HG03378 (cell line): ENCODE data around the gene EPM2AIP1.
"Not testable (repeated sequence)": the region's sequence is repeated elsewhere in the genome, so short reads cannot be mapped to it uniquely, and the experiment has no call there.

ENCODE experiments used
- ATAC-seq: cut with Tn5 transposase; IDR thresholded peaks from one replicate; pipeline ENCODE4 v1.9.1; 2021; ENCODE audit warnings: mild to moderate bottlenecking, moderate library complexity; ENCODE audit not compliant: unreplicated experiment

The EPM2AIP1 gene

GRCh38 chr3:36954452-36955134 is 38.3 kb downstream of the EPM2AIP1 start:
- no peak for ATAC-seq

- not testable (repeated sequence) for ATAC-seq
Measured at GRCh38 chr3:36947814-36948213, 45.1 kb downstream of the EPM2AIP1 start.

DNA sequence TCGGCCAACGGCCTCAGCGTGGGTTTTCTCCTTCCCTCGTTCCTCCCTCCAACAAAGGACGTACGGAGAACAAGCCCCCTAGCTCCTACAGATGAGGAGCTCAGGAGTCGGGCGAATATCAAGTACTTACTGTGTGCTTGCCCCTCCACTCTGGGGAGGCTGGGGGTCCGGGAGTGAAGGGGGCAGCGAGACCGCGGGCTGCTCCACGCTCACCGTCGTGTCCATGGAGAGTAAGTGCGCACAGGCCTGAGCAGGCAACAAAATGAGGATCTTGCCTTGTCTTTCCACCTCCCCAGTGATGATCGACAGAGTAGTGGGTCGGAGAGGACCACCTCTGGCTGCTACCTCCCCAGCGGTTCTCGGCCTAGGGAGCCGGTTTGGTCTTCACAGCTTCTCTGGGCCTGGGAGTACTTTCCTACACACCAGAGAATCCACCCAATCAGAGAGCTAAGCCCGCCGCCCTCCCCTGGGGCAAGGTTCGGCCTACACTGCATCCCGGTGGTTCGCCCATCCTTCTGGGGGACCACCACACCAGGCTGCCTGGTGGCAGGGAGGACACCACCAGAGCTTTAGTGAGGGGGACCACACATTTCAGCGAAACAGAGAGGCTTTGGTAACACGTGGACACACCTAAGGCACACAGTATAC is 47.5 kb downstream of the EPM2AIP1 start:
- no peak for ATAC-seq

- ATAC-seq, result peak; percentile 63
Measured at GRCh38 chr3:36944641-36945270, 48.2 kb downstream of the EPM2AIP1 start, which contains the start of gene TRANK1. Gene TRANK1 (minus strand): TSS chr3:36945054. CDS start chr3:36944809, 245 bp downstream.

DNA sequence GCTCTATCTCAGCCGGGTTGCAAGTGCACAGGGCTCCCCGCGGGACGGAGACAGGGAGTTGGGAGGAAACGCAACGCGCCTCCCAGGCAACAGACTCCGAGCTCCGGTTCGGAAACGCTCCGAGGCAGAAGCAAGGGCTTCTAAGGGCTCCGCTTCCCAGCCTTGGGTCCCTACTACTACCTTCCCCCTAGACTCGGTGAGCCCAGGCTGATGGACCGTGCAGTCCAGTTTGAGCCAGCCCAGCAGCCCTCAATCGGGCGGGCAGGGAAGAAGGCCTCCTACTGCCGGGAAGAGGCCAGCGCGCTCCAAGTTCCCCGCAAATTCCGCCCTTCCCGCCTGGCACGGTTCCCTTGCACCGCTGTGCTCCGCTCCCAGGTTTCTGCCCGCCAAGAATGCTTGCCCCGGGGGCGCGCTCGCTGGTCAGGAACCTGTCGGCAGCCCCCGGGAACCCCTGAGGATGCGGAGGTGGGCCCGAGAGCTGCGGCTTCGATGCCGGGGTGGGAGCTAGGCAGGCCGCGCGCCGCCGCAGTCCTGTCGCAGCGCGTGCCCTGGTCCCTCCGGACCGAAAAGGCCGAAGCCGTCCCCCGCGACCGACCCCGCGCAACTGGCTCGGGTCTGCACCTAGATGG is 48.8 kb downstream of the EPM2AIP1 start:
- peak; percentile 51 for ATAC-seq

DNA sequence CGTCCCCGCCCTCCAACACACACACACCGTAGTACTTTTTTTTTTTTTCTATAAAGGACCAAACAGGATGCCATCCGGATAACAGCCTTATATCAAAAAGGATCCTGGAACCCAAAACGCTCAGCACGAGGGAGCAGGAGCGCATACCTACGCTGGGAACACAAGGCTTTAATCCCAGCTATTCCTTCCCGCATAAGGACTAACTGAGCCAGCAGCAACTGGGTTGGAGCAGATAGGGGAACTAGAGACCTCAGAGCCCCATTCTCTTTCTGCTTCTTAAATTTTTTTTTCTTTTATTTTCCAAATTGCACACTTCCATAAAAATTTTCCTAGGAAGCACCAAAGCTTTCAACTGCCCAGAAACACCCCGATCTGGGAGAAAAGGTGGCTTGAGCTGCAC is 49.3 kb downstream of the EPM2AIP1 start:
- ATAC-seq, result no peak

GRCh38 chr3:36942638-36943248 is 50.2 kb downstream of the EPM2AIP1 start:
- no peak for ATAC-seq

DNA sequence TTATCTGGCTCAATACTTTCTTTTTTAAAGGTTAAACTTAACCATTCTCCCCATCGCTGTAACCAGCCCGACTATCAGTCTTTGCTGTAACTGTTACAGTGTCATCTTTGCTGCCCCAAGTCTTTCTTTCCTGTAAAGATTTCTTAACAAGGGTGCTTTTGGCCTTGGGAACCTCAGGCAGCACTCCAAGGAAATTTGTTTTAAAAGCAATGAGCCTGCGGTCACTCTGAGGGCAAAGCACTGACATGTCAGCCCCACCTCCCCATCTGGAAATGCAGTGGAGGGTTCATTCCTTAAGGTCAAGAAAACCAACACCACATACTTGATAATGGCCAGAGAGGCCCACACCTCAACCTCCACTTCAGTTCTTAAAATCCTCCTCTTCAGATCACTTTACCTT is 51.3 kb downstream of the EPM2AIP1 start:
- no peak for ATAC-seq

DNA sequence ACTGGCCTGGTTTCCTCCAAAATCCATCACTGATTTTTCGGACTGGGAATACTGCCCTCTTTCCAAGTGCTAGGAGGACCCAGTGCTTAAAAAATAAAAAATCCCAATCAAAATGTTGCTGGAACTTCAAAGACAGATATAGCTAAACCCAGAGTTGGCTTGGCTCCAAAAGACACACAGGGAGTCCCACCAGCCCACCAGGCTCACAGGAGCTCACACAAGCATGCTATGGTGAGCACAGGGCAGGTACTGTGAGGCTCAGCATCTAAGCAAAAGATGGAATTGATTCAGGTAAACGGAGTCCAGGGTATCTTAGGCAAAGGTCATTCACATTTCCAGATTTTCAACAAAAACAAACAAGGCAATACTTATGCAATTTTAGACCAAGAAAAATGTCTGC is 51.8 kb downstream of the EPM2AIP1 start:
- ATAC-seq, result no peak

GRCh38 chr3:36937492-36937891 is 55.4 kb downstream of the EPM2AIP1 start:
- no peak for ATAC-seq
